GM12875 (cell line): Measurements from ENCODE around the gene B3GALT6.

Source experiments
- H3K4me3 ChIP-seq: one replicate; pipeline ENCODE4 v1.5.1; 2011; ENCODE audit warnings: low read depth, low read length, control low read depth
- CTCF ChIP-seq: IDR thresholded peaks from 2 replicates; pipeline ENCODE4 v1.5.1; 2011; ENCODE audit warnings: low read depth, mild to moderate bottlenecking, control low read depth, inconsistent platforms, low read length, moderate library complexity, borderline replicate concordance; ENCODE audit not compliant: insufficient read depth

B3GALT6 gene

GRCh38 chr1:1240348-1240732 lies 8.3 kb downstream of the B3GALT6 start:
- TF ChIP-seq CTCF, result no peak

GRCh38 chr1:1240822-1241587 lies 9.0 kb downstream of the B3GALT6 start:
- TF ChIP-seq CTCF, result no peak
- no peak overlapping the region for H3K4me3 ChIP-seq

More at GRCh38 chr1:1240348-1240732, 8.3 kb downstream of the B3GALT6 start:
- H3K4me3 ChIP-seq, result no peak overlapping the region

DNA sequence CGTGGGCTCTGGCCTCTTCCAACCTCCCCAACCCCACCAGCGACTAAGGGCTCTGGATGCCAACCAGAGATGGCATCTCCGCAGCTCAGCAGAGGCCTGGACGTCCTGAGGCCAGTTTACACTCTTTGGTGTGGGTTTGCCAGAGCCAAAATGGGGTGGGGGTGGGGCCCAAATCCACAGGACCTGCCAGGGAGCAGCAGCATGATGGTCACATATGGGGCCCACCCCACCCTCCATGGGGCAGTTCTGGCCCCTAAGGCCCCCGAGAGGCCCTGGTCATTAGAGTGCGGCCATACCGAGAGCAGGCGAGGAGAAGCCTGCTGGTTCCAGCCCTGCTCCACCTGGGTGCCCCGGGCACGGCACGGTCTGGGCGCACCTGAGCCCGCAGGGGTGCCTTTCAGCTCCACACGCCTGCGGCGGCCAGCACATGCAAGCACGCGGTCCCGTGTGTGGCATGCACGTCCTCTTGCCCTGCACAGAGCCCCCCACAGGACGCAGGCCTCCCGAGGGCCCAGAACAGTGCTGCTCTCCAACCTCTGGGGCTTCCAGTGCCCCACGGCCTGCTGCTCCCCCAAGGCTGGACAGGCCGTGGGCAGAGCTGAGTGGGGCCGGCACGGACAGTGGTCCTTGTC lies 9.7 kb downstream of the B3GALT6 start:
- no peak overlapping the region for H3K4me3 ChIP-seq
- TF ChIP-seq CTCF, result no peak

GRCh38 chr1:1242461-1243265 lies 10.6 kb downstream of the B3GALT6 start:
- no peak overlapping the region for H3K4me3 ChIP-seq
- TF ChIP-seq CTCF, result no peak

GRCh38 chr1:1243266-1243660 lies 11.2 kb downstream of the B3GALT6 start:
- no peak for TF ChIP-seq CTCF
- no peak overlapping the region for H3K4me3 ChIP-seq

- no peak for TF ChIP-seq CTCF
- H3K4me3 ChIP-seq, result no peak overlapping the region
Observed at GRCh38 chr1:1243807-1244191, 11.8 kb downstream of the B3GALT6 start.
